Neuron (in vitro differentiated cells): ENCODE results near the gene RPAP3.

Source experiments
- H2AFZ ChIP-seq: one replicate; pipeline ENCODE4 v1.6.1; 2013; ENCODE audit warnings: low read depth, mild to moderate bottlenecking, inconsistent platforms, low read length, moderate library complexity
- H3K27me3 ChIP-seq: one replicate; pipeline ENCODE4 v1.6.1; 2013; ENCODE audit warnings: low read length; ENCODE audit not compliant: insufficient read depth
- H3K36me3 ChIP-seq: one replicate; pipeline ENCODE4 v1.6.1; 2013; ENCODE audit warnings: low read length; ENCODE audit not compliant: insufficient read depth
- H3K4me1 ChIP-seq: one replicate; pipeline ENCODE4 v1.6.1; 2013; ENCODE audit warnings: low read length; ENCODE audit not compliant: insufficient read depth
- H3K4me3 ChIP-seq: 2 replicates; pipeline ENCODE4 v1.5.1; 2013; ENCODE audit warnings: mild to moderate bottlenecking, low read length, moderate library complexity
- H3K9me3 ChIP-seq: one replicate; pipeline ENCODE4 v1.6.1; 2013; ENCODE audit warnings: low read length

Gene RPAP3

DNA sequence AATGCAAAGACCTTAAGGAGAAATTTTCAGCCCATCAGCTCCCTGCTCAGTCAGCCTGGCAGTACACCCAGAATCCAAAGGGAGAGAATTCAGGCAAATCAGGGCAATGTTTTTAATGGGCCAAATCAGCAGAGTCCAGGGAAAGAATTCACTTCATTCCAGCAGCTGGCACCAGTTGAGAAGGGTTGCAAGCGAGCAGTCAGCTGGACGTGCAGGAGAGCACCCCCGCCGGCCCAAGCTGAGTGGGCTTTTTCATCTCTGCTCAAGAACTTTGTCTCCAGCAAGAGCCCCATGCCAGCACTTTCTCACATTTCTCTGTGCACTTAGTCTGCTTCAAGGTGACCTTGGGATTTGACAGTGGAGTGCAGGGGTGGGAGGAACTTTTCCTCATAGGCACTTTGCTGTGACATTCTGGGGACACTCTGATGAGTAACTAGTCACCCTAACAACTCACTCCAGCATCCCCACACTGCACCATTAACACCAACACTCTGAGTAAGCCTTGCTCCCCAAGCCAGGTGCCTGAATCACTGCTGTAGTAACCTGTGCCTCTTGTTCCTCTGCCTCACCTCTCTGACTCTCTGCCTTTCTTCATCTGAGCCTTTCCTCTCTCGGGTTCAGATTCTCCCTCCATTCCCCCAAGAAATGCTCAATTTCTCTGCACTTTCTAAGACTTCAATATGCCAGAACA lies 17.3 kb upstream of the RPAP3 start:
- Histone ChIP-seq H3K4me3 (no peak overlapping the region), H3K27me3 (no peaks in the 10 kb centered on the region), H3K4me1 (peaks cover 3% of the 10 kb centered on the region), H3K9me3 (no peaks in the 10 kb centered on the region), H2AFZ (no peak overlapping the region), H3K36me3 (no peaks in the 10 kb centered on the region)

- Histone ChIP-seq H3K27me3 (no peaks in the 10 kb centered on the region), H3K4me1 (peaks cover 3% of the 10 kb centered on the region), H3K36me3 (no peaks in the 10 kb centered on the region), H3K9me3 (no peaks in the 10 kb centered on the region), H2AFZ (no peak overlapping the region), H3K4me3 (no peak overlapping the region)
These were observed 16.5 kb upstream of the RPAP3 start for GRCh38 chr12:47722136-47722834.

- H3K36me3 ChIP-seq: no peaks in the 10 kb centered on the region
- peaks cover 3% of the 10 kb centered on the region for H3K4me1 ChIP-seq
- H3K27me3 ChIP-seq: no peaks in the 10 kb centered on the region
- H2AFZ ChIP-seq: no peak overlapping the region
- no peak overlapping the region for H3K4me3 ChIP-seq
- H3K9me3 ChIP-seq: no peaks in the 10 kb centered on the region
These were observed 15.7 kb upstream of the RPAP3 start for GRCh38 chr12:47721431-47721973.

DNA sequence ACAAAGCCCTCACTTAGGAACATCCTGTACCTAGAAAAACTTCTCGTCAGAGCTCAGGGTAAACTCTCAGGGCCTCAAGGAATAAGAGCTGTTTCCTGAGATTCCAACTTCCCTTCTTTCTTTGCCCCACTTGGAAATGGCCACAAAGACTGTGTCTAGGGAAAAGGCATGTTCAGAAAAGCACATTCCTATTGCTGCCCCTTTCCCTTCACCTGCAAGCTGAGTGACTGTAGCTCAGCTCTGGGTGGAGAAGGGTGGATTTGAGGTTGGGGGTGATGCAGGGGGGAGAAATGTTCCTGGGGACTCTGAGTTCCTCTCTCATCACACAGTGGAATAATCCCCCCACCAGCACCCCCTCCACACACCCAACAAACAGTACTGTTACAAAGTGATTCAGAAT lies 12.7 kb upstream of the RPAP3 start:
- no peaks in the 10 kb centered on the region for H3K9me3 ChIP-seq
- H3K4me1 ChIP-seq: no peaks in the 10 kb centered on the region
- H3K27me3 ChIP-seq: no peaks in the 10 kb centered on the region
- no peak overlapping the region for H2AFZ ChIP-seq
- no peak overlapping the region for H3K4me3 ChIP-seq
- no peaks in the 10 kb centered on the region for H3K36me3 ChIP-seq

DNA sequence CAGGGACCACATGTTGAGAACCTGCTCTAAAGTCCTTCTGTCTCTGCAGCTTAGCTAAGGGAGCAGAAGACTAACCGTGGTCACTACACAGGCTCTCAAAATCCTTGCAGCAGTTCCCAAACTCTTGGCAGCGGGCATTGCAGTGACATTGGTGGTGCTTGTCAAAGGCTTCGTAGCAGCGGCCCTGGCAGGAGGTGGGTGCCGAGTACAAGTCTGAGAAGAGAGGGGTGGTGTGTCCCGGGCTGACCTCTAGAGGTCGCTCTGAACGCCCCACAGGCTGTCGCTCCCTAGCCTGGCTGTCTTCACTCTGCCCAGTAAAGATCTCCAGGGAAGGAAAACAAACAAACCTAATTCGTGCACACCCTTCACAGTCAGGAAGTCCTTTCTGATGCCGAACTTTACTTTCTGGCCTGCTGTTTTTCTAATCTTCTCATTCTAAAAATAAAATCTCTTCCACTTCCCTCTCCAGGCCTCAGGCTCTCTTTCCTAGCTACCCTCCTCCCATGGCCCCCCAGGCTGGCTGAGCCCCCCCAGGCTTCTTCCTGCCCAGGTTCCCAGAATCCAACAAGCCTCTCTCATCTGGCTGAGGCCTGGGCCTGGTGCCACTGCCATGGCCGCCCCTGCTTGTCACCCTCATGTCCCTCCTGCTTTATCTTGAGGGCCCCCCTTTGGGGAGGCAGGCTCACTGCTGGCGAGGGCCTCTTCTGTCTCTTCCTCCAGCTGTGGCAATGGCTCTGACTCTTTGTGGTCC lies 11.8 kb upstream of the RPAP3 start:
- H3K4me1 ChIP-seq: no peaks in the 10 kb centered on the region
- H3K27me3 ChIP-seq: no peaks in the 10 kb centered on the region
- no peak overlapping the region for H3K4me3 ChIP-seq
- no peaks in the 10 kb centered on the region for H3K9me3 ChIP-seq
- H3K36me3 ChIP-seq: no peaks in the 10 kb centered on the region
- no peak overlapping the region for H2AFZ ChIP-seq

GRCh38 chr12:47717046-47717442 lies 11.2 kb upstream of the RPAP3 start:
- no peaks in the 10 kb centered on the region for H3K4me1 ChIP-seq
- H2AFZ ChIP-seq: no peak overlapping the region
- H3K9me3 ChIP-seq: no peaks in the 10 kb centered on the region
- no peak overlapping the region for H3K4me3 ChIP-seq
- no peaks in the 10 kb centered on the region for H3K27me3 ChIP-seq
- H3K36me3 ChIP-seq: no peaks in the 10 kb centered on the region

GRCh38 chr12:47715877-47716548 lies 10.2 kb upstream of the RPAP3 start:
- H3K27me3 ChIP-seq: no peaks in the 10 kb centered on the region
- H3K9me3 ChIP-seq: no peaks in the 10 kb centered on the region
- H3K36me3 ChIP-seq: no peaks in the 10 kb centered on the region
- H2AFZ ChIP-seq: no peak overlapping the region
- H3K4me1 ChIP-seq: no peaks in the 10 kb centered on the region
- no peak overlapping the region for H3K4me3 ChIP-seq

DNA sequence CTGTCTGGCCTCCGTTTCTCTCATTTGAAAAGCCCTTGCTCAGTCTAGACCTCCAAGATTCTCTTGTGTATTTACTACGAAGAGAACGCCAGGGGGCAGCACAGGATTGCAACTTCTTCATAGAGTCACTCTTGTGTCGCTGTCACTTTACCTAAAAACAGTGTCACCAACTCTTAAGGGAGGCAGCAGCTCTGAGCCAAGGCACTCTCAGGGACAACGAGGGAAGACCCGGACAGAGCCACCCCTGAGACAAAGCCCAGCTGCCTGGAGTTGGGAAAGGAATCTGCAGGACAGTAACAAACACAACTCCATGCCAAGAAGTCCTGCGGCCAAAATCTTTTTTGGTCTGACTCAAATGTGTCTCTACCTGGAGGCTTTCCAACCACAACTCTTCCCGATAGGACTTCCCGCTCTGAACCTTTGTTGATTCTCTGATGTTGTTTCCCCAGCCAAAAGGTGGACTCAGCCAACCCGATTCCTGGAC lies 9.6 kb upstream of the RPAP3 start:
- H3K4me1 ChIP-seq: no peaks in the 10 kb centered on the region
- H3K36me3 ChIP-seq: no peaks in the 10 kb centered on the region
- H2AFZ ChIP-seq: no peak overlapping the region
- no peak overlapping the region for H3K4me3 ChIP-seq
- no peaks in the 10 kb centered on the region for H3K9me3 ChIP-seq
- no peaks in the 10 kb centered on the region for H3K27me3 ChIP-seq

DNA sequence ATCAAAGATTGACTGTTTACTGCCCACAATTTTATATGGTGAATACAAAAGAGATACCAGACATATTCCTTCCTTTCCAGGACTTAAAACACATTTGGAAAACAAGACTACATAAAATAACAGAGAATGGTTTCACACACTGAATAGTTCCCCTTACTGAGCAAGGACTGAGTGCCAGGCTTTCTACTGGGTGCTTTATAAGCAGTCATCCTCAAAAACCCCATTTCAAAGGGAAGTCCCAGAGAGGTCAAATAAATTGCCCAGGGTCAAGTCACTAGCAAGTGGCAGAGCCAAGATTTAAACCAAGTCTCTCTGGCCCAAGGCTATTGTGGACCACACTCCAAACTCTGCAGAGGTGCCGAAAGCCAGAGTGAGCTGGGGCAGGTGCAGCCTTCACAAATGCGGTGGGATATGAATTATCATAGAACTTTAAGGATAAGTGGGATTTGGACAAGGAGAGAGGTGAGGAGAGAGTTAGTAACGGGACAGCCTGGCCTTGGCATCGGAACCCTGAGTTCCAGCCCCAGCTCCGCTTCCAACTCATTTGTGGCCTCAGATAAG lies 9.1 kb upstream of the RPAP3 start:
- no peak overlapping the region for H3K4me3 ChIP-seq
- H3K27me3 ChIP-seq: no peaks in the 10 kb centered on the region
- H3K4me1 ChIP-seq: no peaks in the 10 kb centered on the region
- H2AFZ ChIP-seq: no peak overlapping the region
- no peaks in the 10 kb centered on the region for H3K36me3 ChIP-seq
- H3K9me3 ChIP-seq: no peaks in the 10 kb centered on the region

DNA sequence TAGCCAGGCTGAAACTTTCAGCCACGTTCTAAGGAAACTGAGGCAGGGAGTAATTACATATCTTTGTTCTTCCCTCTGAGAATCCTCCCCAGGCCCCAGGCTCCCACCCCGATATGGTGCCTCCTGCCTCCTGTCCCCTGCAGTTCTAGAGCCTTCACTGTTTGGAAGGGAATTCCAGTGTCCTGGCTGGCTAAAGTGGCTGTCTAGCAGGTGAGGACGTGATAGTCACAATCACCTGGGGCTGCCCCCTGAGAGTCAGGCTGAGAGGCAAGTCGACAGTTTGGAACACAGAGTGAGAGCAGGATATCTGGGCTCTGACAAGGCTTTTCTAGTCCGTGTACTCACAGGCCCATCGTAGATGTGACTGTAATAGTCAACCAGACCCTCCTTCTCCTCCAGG lies 6.3 kb upstream of the RPAP3 start:
- no peak overlapping the region for H3K4me3 ChIP-seq
- no peaks in the 10 kb centered on the region for H3K36me3 ChIP-seq
- H2AFZ ChIP-seq: no peak overlapping the region
- no peaks in the 10 kb centered on the region for H3K4me1 ChIP-seq
- H3K27me3 ChIP-seq: no peaks in the 10 kb centered on the region
- H3K9me3 ChIP-seq: no peaks in the 10 kb centered on the region

GRCh38 chr12:47711448-47711847 lies 5.6 kb upstream of the RPAP3 start:
- H3K4me1 ChIP-seq: peaks cover 5% of the 10 kb centered on the region
- H3K27me3 ChIP-seq: no peaks in the 10 kb centered on the region
- H3K36me3 ChIP-seq: no peaks in the 10 kb centered on the region
- H3K4me3 ChIP-seq: no peak overlapping the region
- no peaks in the 10 kb centered on the region for H3K9me3 ChIP-seq
- H2AFZ ChIP-seq: no peak overlapping the region

GRCh38 chr12:47710278-47710677 lies 4.4 kb upstream of the RPAP3 start:
- Histone ChIP-seq H3K4me1 (peaks cover 8% of the 10 kb centered on the region), H3K36me3 (no peaks in the 10 kb centered on the region), H2AFZ (no peak overlapping the region), H3K9me3 (no peaks in the 10 kb centered on the region), H3K4me3 (no peak overlapping the region), H3K27me3 (no peaks in the 10 kb centered on the region)
